Stimulated activated CD4-positive, alpha-beta T cell treated with anti-CD3 and anti-CD28 coated beads, Interleukin-12 subunit alpha, Interleukin-12 subunit beta, amount 100 ng/mL, for 24 hours (primary cell): ENCODE measurements around the gene RXFP1.

Source experiments
- DNase-seq, 2 experiments: peaks; one replicate each; pipeline ENCODE4 v3.0.0-alpha.2; 2020; ENCODE audit warnings: low read depth in 2 of 2

RXFP1 gene

DNA sequence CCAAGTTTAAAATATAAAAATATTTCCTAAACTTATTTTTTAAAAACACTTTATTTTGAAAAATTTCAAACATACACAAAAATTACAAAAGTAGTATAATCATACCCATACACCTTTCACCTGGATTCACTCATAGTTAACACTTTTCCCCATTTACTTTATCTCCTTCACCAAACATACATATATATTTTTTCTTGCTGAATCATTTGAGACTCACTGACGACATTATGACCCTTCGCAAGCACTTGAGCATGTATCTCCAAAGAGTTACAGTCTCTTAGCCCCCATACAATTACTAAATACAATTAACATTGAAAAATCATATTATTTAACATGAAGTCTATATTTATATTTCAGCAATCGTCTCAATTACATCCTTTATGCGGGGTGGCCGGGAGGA lies 19.8 kb downstream of the RXFP1 start:
- DNase-seq = no peak

- DNase-seq = no peak
Observed at GRCh38 chr4:158543191-158543590, 21.5 kb downstream of the RXFP1 start.

- no peak for DNase-seq
Observed at GRCh38 chr4:158544141-158544540, 22.5 kb downstream of the RXFP1 start.

DNA sequence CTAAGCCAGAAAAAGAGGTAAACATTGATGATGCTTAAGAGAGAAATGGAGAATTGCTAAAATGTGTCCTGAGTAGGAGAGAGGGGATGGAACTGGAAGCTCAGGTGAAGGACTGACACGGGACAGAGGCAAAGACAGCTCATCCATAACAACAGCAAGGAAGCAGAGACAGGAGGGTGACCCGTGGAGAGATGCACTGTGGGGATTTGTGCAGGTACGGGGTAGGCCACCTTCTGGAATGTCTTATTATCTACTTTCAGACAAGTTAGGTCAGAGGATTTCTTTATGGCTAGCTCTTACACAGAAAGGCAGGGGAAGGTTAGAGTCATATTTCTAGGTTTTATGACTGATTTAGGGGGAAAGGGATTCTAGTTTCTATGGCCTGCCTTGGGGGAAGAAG lies 31.7 kb downstream of the RXFP1 start:
- no peak for DNase-seq

- no peak for DNase-seq
Observed at GRCh38 chr4:158560284-158560683, 38.6 kb downstream of the RXFP1 start.

DNA sequence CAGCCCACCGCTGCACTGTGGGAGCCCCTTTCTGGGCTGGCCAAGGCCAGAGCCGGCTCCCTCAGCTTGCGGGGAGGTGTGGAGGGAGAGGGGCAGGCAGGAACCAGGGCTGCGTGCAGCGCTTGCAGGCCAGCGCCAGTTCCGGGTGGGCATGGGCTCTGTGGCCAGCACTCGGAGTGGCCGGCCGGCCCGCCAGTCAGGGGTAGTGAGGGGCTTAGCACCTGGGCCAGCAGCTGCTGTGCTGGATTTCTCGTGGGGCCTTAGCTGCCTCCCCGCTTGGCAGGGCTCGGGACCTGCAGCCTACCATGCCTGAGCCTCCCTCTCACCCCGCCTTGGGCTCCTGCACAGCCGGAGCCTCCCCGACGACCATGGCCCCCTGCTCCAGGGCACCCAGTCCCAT lies 45.2 kb downstream of the RXFP1 start:
- no peak for DNase-seq

- DNase-seq = no peak
Observed at GRCh38 chr4:158571736-158572135, 50.1 kb downstream of the RXFP1 start.

- no peak for DNase-seq
Observed at GRCh38 chr4:158572608-158573007, 50.9 kb downstream of the RXFP1 start.

DNA sequence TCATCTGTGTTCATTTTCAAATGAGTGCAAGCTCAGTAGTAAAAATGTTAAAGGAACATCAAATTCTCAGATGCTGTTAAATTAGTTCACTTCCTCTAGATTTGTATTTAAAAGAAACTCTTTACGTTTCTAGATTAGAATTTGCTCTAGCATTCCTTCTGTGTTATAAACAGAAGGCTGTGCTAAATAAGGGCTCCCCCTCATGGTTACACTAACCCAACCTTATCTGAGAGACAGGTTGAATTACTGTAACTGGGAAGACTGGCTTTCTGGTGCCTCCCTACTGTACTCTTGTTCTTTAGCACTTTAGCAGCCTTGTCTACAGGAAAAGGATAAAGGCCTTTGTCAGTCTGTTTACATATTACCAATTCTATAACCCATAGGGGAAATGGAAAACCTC lies 56.8 kb downstream of the RXFP1 start:
- no peak for DNase-seq

GRCh38 chr4:158580064-158580463 lies 58.4 kb downstream of the RXFP1 start:
- no peak for DNase-seq

- DNase-seq = no peak
Observed at GRCh38 chr4:158581161-158581560, 59.5 kb downstream of the RXFP1 start.

DNA sequence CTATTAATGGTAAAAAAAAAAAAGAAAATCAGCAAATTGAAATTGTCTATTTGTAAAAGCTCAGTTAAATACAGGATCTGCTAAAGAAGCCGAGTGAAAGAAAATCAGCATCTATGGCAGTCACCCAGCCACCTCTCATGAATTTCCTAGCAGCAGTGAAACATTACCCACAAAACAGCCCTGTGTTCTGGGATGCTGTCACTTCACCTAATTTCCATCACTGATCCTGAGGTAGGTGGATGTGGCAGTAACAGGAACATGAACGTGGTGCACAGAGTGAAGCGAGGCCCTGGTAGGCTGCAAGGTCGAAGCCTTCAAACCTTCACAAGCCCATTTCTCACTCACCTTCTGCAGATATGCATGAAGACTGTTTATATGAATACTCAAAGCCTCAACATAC lies 65.2 kb downstream of the RXFP1 start:
- no peak for DNase-seq

GRCh38 chr4:158588285-158588684 lies 66.6 kb downstream of the RXFP1 start:
- DNase-seq = no peak

DNA sequence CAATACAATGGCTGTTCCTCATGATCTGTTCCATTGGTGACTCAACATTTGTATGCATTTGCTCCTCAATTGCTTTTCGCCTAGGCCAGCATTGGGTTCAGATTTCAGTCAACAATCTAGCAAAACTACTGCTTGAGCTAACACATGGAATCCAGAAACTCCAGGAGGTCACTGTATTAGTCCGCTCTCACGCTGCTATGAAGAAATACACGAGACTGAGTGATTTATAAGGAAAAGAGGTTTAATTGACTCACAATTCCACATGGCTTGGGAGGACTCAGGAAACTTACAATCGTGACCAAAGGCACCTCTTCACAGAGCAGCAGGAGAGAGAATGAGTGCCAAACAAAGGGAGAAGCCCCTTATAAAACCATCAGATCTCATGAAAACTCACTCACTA lies 67.1 kb downstream of the RXFP1 start:
- DNase-seq = no peak

GRCh38 chr4:158590306-158590705 lies 68.6 kb downstream of the RXFP1 start:
- DNase-seq = no peak

DNA sequence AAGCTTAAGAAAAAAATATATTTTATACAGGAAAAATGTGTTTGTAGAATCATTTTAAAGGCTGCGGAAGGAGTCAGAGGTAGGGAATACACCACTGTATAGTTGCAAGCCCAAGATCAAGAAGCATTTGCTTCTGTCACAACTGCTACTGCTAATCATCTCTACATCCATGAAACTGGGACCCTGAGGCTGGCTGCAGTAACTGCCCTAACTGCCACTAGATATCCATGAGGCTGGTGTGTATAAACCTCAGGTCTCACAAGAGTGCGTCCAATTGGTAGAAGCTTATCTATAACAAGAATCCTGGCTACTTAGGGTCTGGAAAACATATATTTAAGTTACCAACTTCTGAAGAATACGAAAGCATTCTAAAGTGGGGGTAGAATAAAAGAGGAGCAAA lies 69.1 kb downstream of the RXFP1 start:
- no peak for DNase-seq

- DNase-seq = no peak
Observed at GRCh38 chr4:158597879-158598596, 76.4 kb downstream of the RXFP1 start.

DNA sequence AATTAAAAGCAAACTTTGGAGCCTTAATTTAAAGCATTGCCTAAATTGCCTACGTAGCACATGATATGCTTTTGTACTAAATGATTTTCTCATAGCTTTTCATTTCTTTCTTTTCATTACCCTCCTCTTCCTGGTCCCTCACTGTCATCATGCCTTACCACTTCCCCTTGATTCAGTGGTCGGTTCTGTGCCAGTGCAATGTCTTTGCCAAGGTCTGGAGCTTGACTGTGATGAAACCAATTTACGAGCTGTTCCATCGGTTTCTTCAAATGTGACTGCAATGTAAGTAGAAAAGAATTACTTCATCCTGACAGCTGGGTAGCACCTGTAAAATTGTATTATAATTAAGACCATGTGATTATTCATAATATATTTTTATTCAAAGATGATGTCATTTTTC lies 77.5 kb downstream of the RXFP1 start:
- DNase-seq = no peak

DNA sequence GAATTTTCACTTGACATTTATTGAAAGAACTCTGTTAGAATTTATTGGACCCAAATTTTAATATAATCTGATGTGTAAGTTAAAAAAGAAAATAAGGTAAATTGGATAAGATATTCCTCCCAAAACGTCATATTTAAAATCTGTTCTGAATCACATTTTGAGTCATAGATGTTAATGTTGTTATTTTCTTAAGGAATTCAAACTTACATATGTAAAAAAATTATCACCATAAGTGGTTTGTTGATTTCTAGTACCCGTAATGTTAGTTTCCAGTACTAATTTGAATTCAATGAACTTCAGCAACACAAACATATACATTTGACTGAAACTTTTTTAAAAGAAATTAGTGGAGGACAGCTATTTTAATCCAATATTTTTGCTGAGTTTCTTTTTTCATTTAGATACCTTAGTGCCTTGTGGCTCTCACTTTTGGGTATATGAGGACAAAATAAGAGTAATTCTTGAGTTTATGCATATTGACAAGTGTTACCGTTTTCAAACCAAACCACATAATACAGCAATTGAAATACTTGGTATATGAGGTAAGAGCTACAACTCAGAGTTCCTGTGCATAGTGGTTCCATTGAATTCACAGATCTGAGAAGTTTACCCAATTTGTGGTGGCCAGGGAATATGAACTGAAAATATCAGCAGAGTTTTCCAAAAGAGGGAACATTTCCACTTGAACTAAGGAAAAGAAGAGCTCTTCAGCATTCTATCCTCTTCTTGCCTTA lies 78.2 kb downstream of the RXFP1 start:
- no peak for DNase-seq

GRCh38 chr4:158604369-158604768 lies 82.7 kb downstream of the RXFP1 start:
- DNase-seq = no peak

- DNase-seq = no peak
Observed at GRCh38 chr4:158605393-158605792, 83.7 kb downstream of the RXFP1 start.

GRCh38 chr4:158606969-158607368 lies 85.3 kb downstream of the RXFP1 start:
- no peak for DNase-seq

DNA sequence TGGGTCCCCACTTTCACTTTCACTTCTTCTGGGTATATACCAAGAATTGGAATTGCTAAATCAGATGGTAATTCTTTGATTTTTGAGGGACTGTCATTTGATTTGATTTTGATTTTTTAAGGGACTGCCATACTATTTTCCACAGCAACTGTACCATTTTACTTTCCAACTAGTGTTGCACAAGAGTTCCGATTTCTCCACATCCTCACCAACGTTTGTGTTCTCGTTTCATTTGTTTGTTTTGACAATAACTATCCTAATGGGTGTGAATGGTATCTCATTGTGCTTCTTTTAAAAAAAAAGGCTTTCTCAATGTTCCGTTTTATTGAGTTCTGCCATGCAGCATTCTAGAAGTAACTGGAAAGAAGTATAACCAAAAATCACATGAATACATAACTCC lies 87.4 kb downstream of the RXFP1 start:
- no peak for DNase-seq

GRCh38 chr4:158610790-158611189 lies 89.1 kb downstream of the RXFP1 start:
- no peak for DNase-seq
